Ovary (tissue), 3 donors: Measurements from ENCODE around the gene EIF4E1B.

Experiments used
- CTCF ChIP-seq, 3 donors: fragments of 450-650 bp in 2 of 3; fragments of 200-600 bp in 1 of 3; IDR thresholded peaks; one replicate each; pipeline versions ENCODE4 v1.5.1 to v1.8.0; 2016 to 2022; ENCODE audit warnings: antibody characterized with exemption in 3 of 3, mild to moderate bottlenecking in 1 of 3
- POLR2A ChIP-seq: fragments of 450-650 bp; IDR thresholded peaks from one replicate; pipeline ENCODE4 v1.6.1; 2017; ENCODE audit warnings: antibody characterized with exemption, mild to moderate bottlenecking, moderate library complexity
- donor health status: DM: no; HTN: no; CAD: no.

GRCh38 chr5:176690911-176691310 is 60.4 kb downstream of the EIF4E1B start:
- TF ChIP-seq POLR2A (no peak), CTCF (IDR thresholded peaks at IDR 0.05) (no peak)
